Endothelial cell (in vitro differentiated cells): ENCODE results near the gene RPL6. TPM values are rescaled to one million over a fixed set of nuclear protein-coding genes. Genes with fewer than 3 reads are reported as not detected.
A peak's percentile ranks its signal among the peaks of the same experiment; 100 is the strongest.

Experiments
- DNase-seq: peaks from one replicate; pipeline ENCODE4 v3.0.0; 2021; ENCODE audit warnings: low spot score
- H3K27ac Mint-ChIP-seq: one replicate; pipeline ENCODE4 v1.8.0; 2021; ENCODE audit warnings: mixed read lengths, inconsistent platforms; ENCODE audit not compliant: unreplicated experiment
- H3K27me3 Mint-ChIP-seq: one replicate; pipeline ENCODE4 v1.8.0; 2021; ENCODE audit warnings: mild to moderate bottlenecking, moderate library complexity, mixed read lengths, inconsistent platforms; ENCODE audit not compliant: unreplicated experiment
- H3K36me3 Mint-ChIP-seq: one replicate; pipeline ENCODE4 v1.8.0; 2021; ENCODE audit warnings: mild to moderate bottlenecking, low read depth, mixed read lengths, inconsistent platforms; ENCODE audit not compliant: unreplicated experiment
- H3K4me1 Mint-ChIP-seq: one replicate; pipeline ENCODE4 v1.8.0; 2021; ENCODE audit warnings: mild to moderate bottlenecking, mixed read lengths, inconsistent platforms; ENCODE audit not compliant: unreplicated experiment
- H3K4me3 Mint-ChIP-seq: one replicate; pipeline ENCODE4 v1.8.0; 2021; ENCODE audit warnings: mild to moderate bottlenecking, mixed read lengths, inconsistent platforms; ENCODE audit not compliant: unreplicated experiment
- H3K9me3 Mint-ChIP-seq: one replicate; pipeline ENCODE4 v1.8.0; 2021; ENCODE audit warnings: mixed read lengths, inconsistent platforms; ENCODE audit not compliant: unreplicated experiment
- CTCF ChIP-seq: fragments of 200-600 bp; sonication (generic); IDR thresholded peaks from one replicate; pipeline ENCODE4 v1.5.0; 2021; ENCODE audit warnings: antibody characterized with exemption; ENCODE audit not compliant: unreplicated experiment
- total RNA-seq: library from RNA; stranded (reverse); fragmentation: NEBNext Ultra II Directional; extraction: Animal tissue kit (Norgen Biotek cat#: 25700); gene quantifications from one replicate; pipeline ENCODE4 v1.2.1, GENCODE V29; 2021; ENCODE audit not compliant: unreplicated experiment

RPL6 gene
- total RNA-seq, 1 donor from 2014 or later, result 1,436 TPM

GRCh38 chr12:112382866-112383265 lies 26.5 kb downstream of the RPL6 start:
- H3K36me3 Mint-ChIP-seq, result peaks cover 5% of the 10 kb centered on the region

DNA sequence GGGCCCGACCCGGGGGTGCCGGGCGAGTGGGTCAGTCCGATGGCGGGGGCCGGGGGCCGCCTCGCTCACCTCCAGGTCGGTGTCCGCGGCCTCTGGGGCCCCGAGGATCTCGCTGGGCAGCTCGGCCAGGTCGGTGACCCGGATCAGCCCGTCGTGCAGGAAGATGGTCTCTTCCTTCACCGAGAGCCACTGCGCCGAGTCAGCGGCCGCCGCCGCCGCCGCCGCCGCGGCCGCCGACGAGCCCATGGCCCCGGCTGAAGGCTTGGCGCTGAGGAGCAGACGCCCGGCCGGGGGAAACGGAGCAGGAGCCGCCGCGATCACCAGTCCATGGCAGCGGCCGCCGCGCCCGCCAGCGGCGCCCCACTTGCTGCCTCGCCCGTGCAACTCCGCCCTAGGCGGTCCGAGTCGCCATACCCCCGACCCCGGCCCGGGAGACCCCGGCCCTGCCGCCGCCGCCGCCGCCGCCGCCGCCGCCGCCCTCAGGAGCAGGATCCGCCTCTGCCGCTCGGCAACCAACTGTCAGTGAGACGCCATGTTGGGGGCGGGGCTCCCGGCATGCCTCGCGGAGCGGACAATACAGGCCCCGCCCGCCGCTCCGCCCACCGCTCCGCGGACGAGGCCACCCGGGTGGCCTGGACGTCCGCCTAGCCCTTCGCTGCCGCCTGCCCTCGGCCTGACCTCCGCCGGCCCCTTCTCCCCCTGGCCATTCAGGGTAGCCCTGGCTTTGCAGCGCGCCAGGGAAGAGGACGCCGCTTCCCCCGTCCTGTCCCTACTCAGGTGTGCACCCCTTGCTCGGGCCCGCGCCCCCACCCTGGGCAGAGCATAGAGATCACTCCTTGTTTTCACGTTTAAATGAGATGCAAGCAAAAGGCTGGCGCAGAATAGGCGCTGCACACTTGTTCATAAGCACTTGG lies 27.3 kb downstream of the RPL6 start, which contains the start of gene HECTD4:
HECTD4 (minus strand) TSS at position 549 of the 914 bp plus-strand sequence; CDS start at position 246, 303 bp downstream.
- Mint-ChIP-seq H3K9me3 (no peaks in the 10 kb centered on the region), H3K27ac (peak within 1 kb of the TSS; percentile 65), H3K4me1 (peaks cover 18% of the 10 kb centered on the region), H3K27me3 (peaks cover 5% of the 10 kb centered on the region), H3K4me3 (peak within 1 kb of the TSS; percentile 99), H3K36me3 (peaks cover 5% of the 10 kb centered on the region)
- TF ChIP-seq CTCF, result no peak
- DNase-seq, result peak; percentile 98

More at GRCh38 chr12:112382866-112383265, 26.5 kb downstream of the RPL6 start:
- H3K27ac Mint-ChIP-seq, result no peak overlapping the region
- H3K27me3 Mint-ChIP-seq, result peaks cover 5% of the 10 kb centered on the region
- peaks cover 18% of the 10 kb centered on the region for H3K4me1 Mint-ChIP-seq
- DNase-seq, result no peak
- no peaks in the 10 kb centered on the region for H3K9me3 Mint-ChIP-seq
- TF ChIP-seq CTCF, result no peak
- H3K4me3 Mint-ChIP-seq, result peak overlapping the region; percentile 96

DNA sequence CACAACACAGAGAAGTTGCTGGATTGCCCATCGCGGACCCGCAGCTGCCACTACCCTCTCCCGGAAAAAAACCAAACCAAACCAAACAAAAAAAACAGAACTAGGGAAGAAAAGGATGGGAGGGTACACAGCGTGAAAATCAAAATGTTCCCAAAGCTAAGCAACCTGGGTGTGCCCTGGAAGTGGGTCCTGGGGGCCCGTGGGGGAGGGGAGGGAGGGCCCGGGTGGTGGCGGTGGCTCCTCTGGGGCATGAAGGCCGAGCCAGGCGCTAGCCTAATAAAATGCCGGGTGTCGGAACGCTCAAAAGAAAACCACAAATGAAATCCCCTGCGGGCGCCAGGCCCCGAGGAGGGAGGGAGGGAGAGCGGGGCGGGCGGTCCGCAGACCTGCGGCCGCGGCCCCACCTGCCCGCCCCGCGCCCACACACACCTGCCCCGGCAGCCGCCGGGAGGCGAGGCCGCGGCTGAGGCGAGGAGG lies 28.0 kb downstream of the RPL6 start:
- Mint-ChIP-seq H3K4me1 (peaks cover 18% of the 10 kb centered on the region), H3K4me3 (peak overlapping the region; percentile 99), H3K27me3 (peaks cover 8% of the 10 kb centered on the region), H3K27ac (peak overlapping the region; percentile 65), H3K9me3 (no peaks in the 10 kb centered on the region), H3K36me3 (peaks cover 5% of the 10 kb centered on the region)
- no peak for DNase-seq
- no peak for TF ChIP-seq CTCF

- H3K36me3 Mint-ChIP-seq, result peaks cover 5% of the 10 kb centered on the region
- TF ChIP-seq CTCF, result no peak
- peak overlapping the region; percentile 99 for H3K4me3 Mint-ChIP-seq
- peaks cover 8% of the 10 kb centered on the region for H3K27me3 Mint-ChIP-seq
- peak; percentile 23 for DNase-seq
- H3K4me1 Mint-ChIP-seq, result peaks cover 18% of the 10 kb centered on the region
- H3K27ac Mint-ChIP-seq, result peak overlapping the region; percentile 65
- H3K9me3 Mint-ChIP-seq, result no peaks in the 10 kb centered on the region
Measured at GRCh38 chr12:112380663-112381405, 28.6 kb downstream of the RPL6 start.
